Ureter (tissue), 1 donor: ENCODE results near the gene XKR3. TPM values are rescaled to one million over a fixed set of nuclear protein-coding genes. Genes with fewer than 3 reads are reported as not detected.
"Not testable (repeated sequence)": the region's sequence is repeated elsewhere in the genome, so short reads cannot be mapped to it uniquely, and the experiment has no call there.

ENCODE experiments used
- DNase-seq: peaks from one replicate; pipeline ENCODE4 v3.0.0-alpha.2; 2020; ENCODE audit warnings: low spot score
- total RNA-seq: library from RNA; stranded (reverse); gene quantifications from one replicate; pipeline ENCODE4 v1.2.4, GENCODE V29; 2023
- donor health status: DM: yes; HTN: yes; CAD: no.

The XKR3 gene
- total RNA-seq: not detected

DNA sequence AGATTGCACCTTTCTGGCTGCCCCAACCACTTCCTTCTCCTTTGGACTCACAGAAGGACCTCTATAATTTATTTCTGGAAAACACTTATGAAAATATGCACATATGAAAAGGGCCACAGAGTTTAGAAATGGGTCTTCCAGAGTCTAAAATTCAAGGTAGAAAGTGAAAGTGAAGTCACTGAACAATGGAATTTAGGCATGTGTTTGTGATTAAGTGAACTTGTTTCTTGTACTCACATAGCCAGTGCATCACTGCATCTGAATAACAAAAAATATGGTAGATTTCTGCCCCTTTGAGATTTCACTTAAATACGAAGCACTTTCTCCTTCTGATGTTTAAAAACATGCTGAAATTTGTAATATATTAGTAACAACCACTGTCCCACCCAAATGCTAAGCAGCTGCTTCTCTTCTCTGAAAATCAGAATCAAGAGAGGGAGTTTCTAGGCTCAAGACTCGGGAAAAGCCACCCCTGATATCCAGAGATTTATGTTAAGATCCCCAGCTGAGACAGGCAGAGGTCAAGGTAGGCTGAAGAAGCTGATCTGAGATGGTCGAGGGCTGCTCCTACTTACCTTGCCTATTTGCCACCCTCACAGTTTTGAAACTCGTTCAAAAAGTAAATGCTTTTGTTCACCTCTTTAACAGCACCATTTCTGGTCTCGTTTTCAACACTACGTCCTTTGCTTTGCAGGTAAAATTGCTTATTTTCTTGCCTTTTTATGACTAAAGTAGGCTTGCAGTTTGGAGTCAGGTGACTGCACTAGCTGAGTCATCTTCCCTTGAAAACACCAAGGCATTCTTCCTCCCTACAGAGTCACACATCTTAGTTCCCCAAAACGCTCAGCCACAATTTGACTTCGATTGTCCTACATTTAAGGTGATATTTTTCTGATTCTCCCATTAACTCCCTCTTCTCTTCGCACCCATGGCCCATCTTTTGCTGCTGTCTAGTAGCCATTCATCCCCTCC lies at the start of gene XKR3:
Gene XKR3, minus strand, starts transcription at position 696 of the 972 bp plus-strand sequence. CDS start 17,338 bp downstream, outside the sequence.
- DNase-seq: no peak

- not testable (repeated sequence) for DNase-seq
These were observed 44.4 kb upstream of the XKR3 start for GRCh38 chr22:16869640-16870039.

- DNase-seq: no peak
These were observed 41.0 kb upstream of the XKR3 start for GRCh38 chr22:16866167-16866566.

GRCh38 chr22:16856851-16857250 lies 31.6 kb upstream of the XKR3 start:
- not testable (repeated sequence) for DNase-seq

DNA sequence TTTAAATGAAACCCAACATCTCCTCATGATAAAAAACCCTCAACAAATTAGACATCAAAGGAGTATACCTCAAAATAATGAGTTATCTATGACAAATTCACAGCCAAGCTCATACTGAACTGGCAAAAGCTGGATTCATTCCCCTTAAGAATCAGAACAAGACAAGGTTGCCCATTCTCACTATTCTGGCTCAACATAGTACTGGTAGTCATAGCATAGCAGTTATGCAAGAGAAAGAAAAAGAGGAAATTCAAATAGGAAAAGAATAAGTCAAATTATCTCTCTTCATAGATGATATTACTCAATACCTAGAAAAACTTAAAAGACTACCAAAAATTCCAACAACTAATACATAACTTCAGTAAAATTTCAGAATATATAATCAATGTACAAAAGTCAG lies 29.4 kb upstream of the XKR3 start:
- DNase-seq: no peak

GRCh38 chr22:16851268-16851996 lies 26.2 kb upstream of the XKR3 start:
- DNase-seq: not testable (repeated sequence)

- DNase-seq: no peak
These were observed 22.1 kb upstream of the XKR3 start for GRCh38 chr22:16847271-16847670.

DNA sequence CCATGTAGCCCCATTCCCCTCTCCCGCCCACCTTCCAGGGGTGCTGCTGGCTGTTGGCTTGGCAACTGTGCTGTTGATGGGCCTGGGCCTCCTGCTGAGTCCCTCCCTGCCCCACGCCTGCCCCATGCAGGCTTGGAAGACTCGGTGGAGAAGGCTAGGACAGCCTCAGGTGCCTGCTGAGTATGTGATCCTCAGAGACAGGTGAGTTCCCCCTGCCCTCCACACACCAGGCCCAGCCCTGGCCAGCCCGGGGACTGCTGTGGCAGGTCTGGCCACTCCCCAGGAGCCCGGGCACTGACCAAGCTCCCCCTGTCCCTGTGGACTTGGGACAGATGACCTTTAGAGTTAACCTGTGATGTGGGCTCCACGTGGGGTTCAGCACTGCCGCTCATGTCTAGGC lies 20.7 kb upstream of the XKR3 start:
- DNase-seq: no peak

DNA sequence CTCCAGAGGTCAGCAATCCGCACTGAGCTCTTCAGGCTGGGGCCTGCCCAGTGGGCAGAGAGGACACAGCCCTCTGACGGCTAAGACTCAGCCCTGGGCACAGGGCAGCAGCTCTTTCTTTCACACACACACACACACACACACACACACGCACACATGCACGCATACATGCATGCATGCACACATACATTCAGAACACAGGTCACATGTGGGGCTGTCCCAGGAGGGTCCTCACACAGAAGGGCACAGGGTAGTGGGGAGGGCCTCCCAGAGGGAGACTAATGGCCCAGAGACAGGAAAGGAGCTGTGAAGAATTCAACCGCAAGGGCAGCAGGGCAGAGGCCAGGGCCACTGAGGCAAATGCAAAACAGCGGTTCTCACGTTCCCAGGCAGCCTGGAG lies 20.3 kb upstream of the XKR3 start:
- DNase-seq: no peak

DNA sequence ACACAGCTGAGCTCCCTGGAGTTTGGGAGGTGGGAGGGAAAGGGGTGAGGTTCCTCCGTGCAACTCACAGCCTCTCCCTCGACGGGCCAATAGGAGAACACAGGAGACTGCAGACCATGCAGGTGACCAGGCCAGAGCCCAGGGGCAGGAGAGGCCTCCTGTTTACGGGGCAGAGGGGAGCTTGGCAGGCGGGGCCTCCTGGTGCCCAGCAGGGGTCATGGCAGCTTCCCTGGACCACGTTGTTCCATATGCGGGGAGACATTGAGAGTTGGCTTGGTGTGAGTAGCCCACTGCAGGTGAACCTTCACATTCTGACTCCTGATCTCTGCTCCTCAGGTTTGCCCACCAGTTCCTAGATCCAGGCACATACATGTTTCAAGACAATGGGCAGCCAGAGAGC lies 19.3 kb upstream of the XKR3 start:
- DNase-seq: no peak

DNA sequence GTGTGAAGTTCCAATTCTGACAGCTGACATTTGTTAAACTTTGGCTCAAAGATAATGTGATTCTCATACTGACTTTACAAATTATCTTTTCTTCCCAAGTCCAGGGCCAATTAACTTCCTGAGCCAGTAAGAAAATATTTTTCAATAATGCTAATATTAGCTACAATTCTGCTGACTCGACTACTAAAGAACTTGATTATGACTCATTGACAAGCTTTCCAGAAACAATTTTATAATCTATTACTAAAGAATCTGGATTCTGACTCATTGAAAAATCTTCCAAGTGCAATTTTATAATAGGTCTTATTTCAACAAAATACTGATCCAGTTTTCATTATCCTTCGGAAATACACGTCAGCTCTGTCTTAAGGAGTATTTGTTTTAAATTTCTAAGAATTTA lies 12.9 kb upstream of the XKR3 start:
- no peak for DNase-seq

- DNase-seq: no peak
These were observed 9.8 kb upstream of the XKR3 start for GRCh38 chr22:16834971-16835370.

- no peak for DNase-seq
These were observed 6.0 kb upstream of the XKR3 start for GRCh38 chr22:16831257-16831656.

GRCh38 chr22:16829985-16830384 lies 4.8 kb upstream of the XKR3 start:
- no peak for DNase-seq

DNA sequence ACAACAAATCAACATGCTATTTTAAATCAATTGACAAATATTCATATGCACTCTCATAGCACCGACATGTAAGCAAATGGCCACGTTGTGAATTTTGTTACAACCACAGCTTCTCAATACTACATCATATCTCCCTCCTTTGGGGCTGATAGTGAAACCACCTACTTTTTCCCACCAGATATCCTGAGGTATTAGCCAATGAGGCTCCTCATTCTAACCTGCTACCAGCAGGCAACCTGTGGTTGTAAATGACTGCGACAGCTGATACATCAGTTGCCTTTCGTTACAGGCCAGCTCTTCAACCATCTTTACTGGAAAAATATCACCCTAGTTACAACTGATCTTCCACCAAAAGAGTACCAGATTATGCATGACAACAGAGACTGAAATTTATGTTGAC lies 3.7 kb upstream of the XKR3 start:
- DNase-seq: no peak

DNA sequence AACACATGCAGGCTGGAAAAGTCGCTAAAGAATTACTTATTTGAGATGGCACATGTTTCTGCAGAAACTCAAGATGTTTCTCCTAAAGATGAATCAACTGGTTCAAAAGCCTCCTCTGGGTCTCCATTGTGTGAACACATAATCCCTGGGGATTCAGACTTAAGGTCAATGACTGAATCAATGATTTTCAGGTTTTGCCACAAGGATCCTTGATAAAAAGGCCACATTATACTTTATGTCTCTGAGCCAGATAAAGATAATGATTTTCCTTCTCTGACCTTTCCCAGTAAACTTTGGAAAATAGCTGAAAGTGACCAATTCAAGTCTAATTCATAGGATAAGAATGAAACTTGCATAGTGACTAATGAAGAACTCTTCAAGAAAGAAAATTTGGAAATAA lies 2.3 kb upstream of the XKR3 start:
- DNase-seq: no peak

GRCh38 chr22:16819249-16819648 lies 6.0 kb downstream of the XKR3 start:
- DNase-seq: no peak

- DNase-seq: no peak
These were observed 6.7 kb downstream of the XKR3 start for GRCh38 chr22:16818538-16818937.

- DNase-seq: no peak
These were observed 10.1 kb downstream of the XKR3 start for GRCh38 chr22:16815073-16815472.

DNA sequence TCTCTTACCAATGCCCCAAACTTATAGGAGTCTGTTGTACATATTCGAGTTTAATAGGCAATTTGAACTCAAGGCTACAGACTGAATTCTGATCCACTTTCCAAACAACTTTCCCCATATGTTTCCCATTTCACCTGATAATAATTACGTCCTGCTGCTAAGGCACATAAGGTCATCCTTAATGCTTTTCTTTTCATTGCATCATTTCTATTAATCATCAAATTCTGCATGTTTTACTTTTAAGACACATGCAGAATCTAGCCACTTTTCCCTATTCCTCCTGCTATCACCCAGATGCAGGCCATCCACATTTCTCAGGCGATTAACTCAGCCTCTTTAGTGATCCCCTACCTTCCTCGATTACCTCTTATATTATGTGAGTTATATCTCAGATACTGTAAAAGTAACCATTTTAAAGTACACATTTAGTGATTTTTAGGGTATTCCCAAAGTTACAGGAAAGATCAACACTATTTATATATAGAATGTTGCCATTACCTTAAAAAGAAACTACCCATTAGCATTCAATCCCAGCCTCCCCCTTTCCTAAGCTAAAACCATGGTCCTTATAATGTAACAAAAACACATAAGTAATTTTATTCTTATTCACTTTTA lies 14.9 kb downstream of the XKR3 start:
- DNase-seq: no peak

DNA sequence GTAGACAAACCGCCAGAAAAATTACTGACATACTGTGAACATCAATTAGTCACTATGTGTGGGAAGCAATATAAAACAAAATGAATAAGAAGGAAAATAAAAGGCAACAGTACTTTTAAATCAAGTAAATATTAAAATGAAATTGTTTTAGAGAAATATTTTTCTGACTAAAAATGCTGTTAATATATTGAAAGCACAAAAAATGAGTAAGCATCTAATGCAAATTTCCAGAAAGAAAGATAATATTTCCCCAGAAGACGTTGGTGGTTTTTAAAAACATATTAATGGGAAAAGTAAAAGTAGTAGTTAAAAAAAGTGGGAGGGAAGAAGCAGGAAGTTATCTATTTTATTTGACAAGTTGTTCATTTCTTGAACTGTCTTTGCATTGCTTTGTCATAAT lies 16.5 kb downstream of the XKR3 start:
- DNase-seq: no peak

- no peak for DNase-seq
These were observed 18.1 kb downstream of the XKR3 start for GRCh38 chr22:16807109-16807508.
